Mesenteric fat pad (tissue), 1 donor: ENCODE data around the gene TCL1B. TPM values are rescaled to one million over a fixed set of nuclear protein-coding genes. Genes with fewer than 3 reads are reported as not detected.
"Not testable (repeated sequence)": the region's sequence is repeated elsewhere in the genome, so short reads cannot be mapped to it uniquely, and the experiment has no call there.

Experiments used
- DNase-seq: peaks from one replicate; pipeline ENCODE4 v3.0.0-alpha.2; 2020; ENCODE audit warnings: low spot score
- total RNA-seq: library from RNA; stranded (reverse); fragmentation: NEBNext Ultra II Directional; extraction: Animal tissue kit (Norgen Biotek cat#: 25700); gene quantifications from one replicate; pipeline ENCODE4 v1.2.1, GENCODE V29; 2021
- donor health status: DM: yes; HTN: yes; CAD: no.

The TCL1B gene
- total RNA-seq, 1 donor from 2014 or later, result not detected

GRCh38 chr14:95700221-95700976, 14.2 kb downstream of the TCL1B start:
- no peak for DNase-seq

GRCh38 chr14:95701846-95702221, 15.6 kb downstream of the TCL1B start:
- DNase-seq, result no peak

- no peak for DNase-seq
These were observed 17.1 kb downstream of the TCL1B start for GRCh38 chr14:95703341-95703740.

- DNase-seq, result no peak
These were observed 17.6 kb downstream of the TCL1B start for GRCh38 chr14:95703805-95704204.

- DNase-seq, result no peak
These were observed 19.3 kb downstream of the TCL1B start for GRCh38 chr14:95705518-95705917.

- DNase-seq, result no peak
These were observed 21.1 kb downstream of the TCL1B start for GRCh38 chr14:95707327-95707726.

GRCh38 chr14:95710106-95710505, 23.9 kb downstream of the TCL1B start:
- no peak for DNase-seq

- DNase-seq, result no peak
These were observed 25.4 kb downstream of the TCL1B start for GRCh38 chr14:95711476-95712176.

- DNase-seq, result no peak
These were observed 26.2 kb downstream of the TCL1B start for GRCh38 chr14:95712398-95712797.

GRCh38 chr14:95713596-95714371, 27.6 kb downstream of the TCL1B start, which contains the start of gene TCL1A:
Gene TCL1A, minus strand, starts transcription at chr14:95714125. Its CDS starts 59 bp downstream, at chr14:95714066.
- no peak for DNase-seq

GRCh38 chr14:95722525-95723190, 36.4 kb downstream of the TCL1B start:
- no peak for DNase-seq

- DNase-seq, result no peak
These were observed 39.6 kb downstream of the TCL1B start for GRCh38 chr14:95725685-95726336.

- no peak for DNase-seq
These were observed 41.0 kb downstream of the TCL1B start for GRCh38 chr14:95727056-95727700.

- not testable (repeated sequence) for DNase-seq
These were observed 43.3 kb downstream of the TCL1B start for GRCh38 chr14:95729402-95730028.

GRCh38 chr14:95730126-95730525, 43.9 kb downstream of the TCL1B start:
- DNase-seq, result no peak

- DNase-seq, result no peak
These were observed 47.0 kb downstream of the TCL1B start for GRCh38 chr14:95733212-95733611.

- no peak for DNase-seq
These were observed 53.1 kb downstream of the TCL1B start for GRCh38 chr14:95739356-95739755.

- DNase-seq, result no peak
These were observed 54.8 kb downstream of the TCL1B start for GRCh38 chr14:95741038-95741490.

- DNase-seq, result no peak
These were observed 55.6 kb downstream of the TCL1B start for GRCh38 chr14:95741781-95742180.
